ENCODE data around the gene MAST2.

- no peak for TF ChIP-seq CTCF (IDR thresholded peaks at IDR 0.05)
- no peak for TF ChIP-seq POLR2AphosphoS5 (IDR thresholded peaks at IDR 0.05; ENCODE audit: low read depth, low read length)
- TF ChIP-seq SIN3A (IDR thresholded peaks at IDR 0.05; ENCODE audit: borderline replicate concordance, insufficient read depth, low read depth, low read length), result no peak
Measured at GRCh38 chr1:45906883-45907282, 103.5 kb downstream of the MAST2 start.
